ENCODE data around the gene E2F4. TPM values are rescaled to one million over a fixed set of nuclear protein-coding genes. Genes with fewer than 3 reads are reported as not detected.
A peak's percentile ranks its signal among the peaks of the same experiment; 100 is the strongest.

The E2F4 gene
- total RNA-seq, 1 donor from 2014 or later: 32.4 TPM

GRCh38 chr16:67238806-67239470 is 47.0 kb downstream of the E2F4 start:
- H3K27ac ChIP-seq (ENCODE audit: low read depth, low read length): peak overlapping the region; percentile 98
- H3K9ac ChIP-seq (ENCODE audit: low read depth in 1 of 3, low read length in 3 of 3): peak overlapping the region; percentile 34 to 79 (median 38)
- peaks cover 50 to 55% (median 50%) of the 10 kb centered on the region in 3 donors for H3K36me3 ChIP-seq (ENCODE audit: control insufficient read depth in 3 of 3, insufficient read depth in 3 of 3, low read length in 3 of 3)
- H3K4me3 ChIP-seq (ENCODE audit: low read length in 3 of 3): peak overlapping the region in 1 of 3 donors; percentile 13
- no peaks in the 10 kb centered on the region for H3K27me3 ChIP-seq (ENCODE audit: control insufficient read depth in 3 of 3, insufficient read depth in 3 of 3, low read length in 3 of 3)
- H3K4me1 ChIP-seq (ENCODE audit: control insufficient read depth in 3 of 3, insufficient read depth in 3 of 3, low read length in 3 of 3): peaks cover 58 to 66% (median 61%) of the 10 kb centered on the region in 3 donors
- no peaks in the 10 kb centered on the region for H3K9me3 ChIP-seq (ENCODE audit: control insufficient read depth in 3 of 3, low read length in 3 of 3)

GRCh38 chr16:67240506-67240905 is 48.6 kb downstream of the E2F4 start:
- H3K27ac ChIP-seq (ENCODE audit: low read depth, low read length): peak overlapping the region; percentile 98
- H3K9me3 ChIP-seq (ENCODE audit: control insufficient read depth in 3 of 3, low read length in 3 of 3): no peaks in the 10 kb centered on the region
- peaks cover 37 to 40% (median 37%) of the 10 kb centered on the region in 3 donors for H3K36me3 ChIP-seq (ENCODE audit: control insufficient read depth in 3 of 3, insufficient read depth in 3 of 3, low read length in 3 of 3)
- peak overlapping the region; percentile 13 to 45 (median 40) for H3K4me3 ChIP-seq (ENCODE audit: low read length in 3 of 3)
- H3K9ac ChIP-seq (ENCODE audit: low read depth in 1 of 3, low read length in 3 of 3): peak overlapping the region; percentile 4 to 79 (median 70)
- H3K4me1 ChIP-seq (ENCODE audit: control insufficient read depth in 3 of 3, insufficient read depth in 3 of 3, low read length in 3 of 3): peaks cover 74 to 82% (median 76%) of the 10 kb centered on the region in 3 donors
- no peaks in the 10 kb centered on the region for H3K27me3 ChIP-seq (ENCODE audit: control insufficient read depth in 3 of 3, insufficient read depth in 3 of 3, low read length in 3 of 3)

GRCh38 chr16:67241008-67241900 is 49.3 kb downstream of the E2F4 start:
- Histone ChIP-seq H3K36me3 (ENCODE audit: control insufficient read depth in 3 of 3, insufficient read depth in 3 of 3, low read length in 3 of 3) (peaks cover 30 to 32% (median 30%) of the 10 kb centered on the region in 3 donors), H3K27me3 (ENCODE audit: control insufficient read depth in 3 of 3, insufficient read depth in 3 of 3, low read length in 3 of 3) (no peaks in the 10 kb centered on the region), H3K4me3 (ENCODE audit: low read length in 3 of 3) (peak overlapping the region; percentile 33 to 52 (median 34)), H3K4me1 (ENCODE audit: control insufficient read depth in 3 of 3, insufficient read depth in 3 of 3, low read length in 3 of 3) (peaks cover 79 to 83% (median 80%) of the 10 kb centered on the region in 3 donors), H3K27ac (ENCODE audit: low read depth, low read length) (peak overlapping the region; percentile 98), H3K9me3 (ENCODE audit: control insufficient read depth in 3 of 3, low read length in 3 of 3) (no peaks in the 10 kb centered on the region), H3K9ac (ENCODE audit: low read depth in 1 of 3, low read length in 3 of 3) (peak overlapping the region; percentile 59 to 84 (median 69))

- H3K4me3 ChIP-seq (ENCODE audit: low read length in 3 of 3): peak overlapping the region in 2 of 3 donors; percentile 34 to 49
- peaks cover 22 to 24% (median 23%) of the 10 kb centered on the region in 3 donors for H3K36me3 ChIP-seq (ENCODE audit: control insufficient read depth in 3 of 3, insufficient read depth in 3 of 3, low read length in 3 of 3)
- peaks cover 79 to 81% (median 80%) of the 10 kb centered on the region in 3 donors for H3K4me1 ChIP-seq (ENCODE audit: control insufficient read depth in 3 of 3, insufficient read depth in 3 of 3, low read length in 3 of 3)
- H3K27ac ChIP-seq (ENCODE audit: low read depth, low read length): peak overlapping the region; percentile 98
- H3K27me3 ChIP-seq (ENCODE audit: control insufficient read depth in 3 of 3, insufficient read depth in 3 of 3, low read length in 3 of 3): no peaks in the 10 kb centered on the region
- H3K9me3 ChIP-seq (ENCODE audit: control insufficient read depth in 3 of 3, low read length in 3 of 3): no peaks in the 10 kb centered on the region
- H3K9ac ChIP-seq (ENCODE audit: low read depth in 1 of 3, low read length in 3 of 3): peak overlapping the region; percentile 57 to 84 (median 62)
These were observed 50.3 kb downstream of the E2F4 start for GRCh38 chr16:67242138-67242730.

- Histone ChIP-seq H3K9me3 (ENCODE audit: control insufficient read depth in 3 of 3, low read length in 3 of 3) (no peaks in the 10 kb centered on the region), H3K4me1 (ENCODE audit: control insufficient read depth in 3 of 3, insufficient read depth in 3 of 3, low read length in 3 of 3) (peaks cover 81 to 82% (median 82%) of the 10 kb centered on the region in 3 donors), H3K27ac (ENCODE audit: low read depth, low read length) (peak overlapping the region; percentile 99), H3K4me3 (ENCODE audit: low read length in 3 of 3) (peak overlapping the region; percentile 42 to 91 (median 48)), H3K36me3 (ENCODE audit: control insufficient read depth in 3 of 3, insufficient read depth in 3 of 3, low read length in 3 of 3) (peaks cover 9 to 12% (median 12%) of the 10 kb centered on the region in 3 donors), H3K9ac (ENCODE audit: low read depth in 1 of 3, low read length in 3 of 3) (peak overlapping the region; percentile 76 to 99 (median 98)), H3K27me3 (ENCODE audit: control insufficient read depth in 3 of 3, insufficient read depth in 3 of 3, low read length in 3 of 3) (no peaks in the 10 kb centered on the region)
These were observed 51.5 kb downstream of the E2F4 start for GRCh38 chr16:67243481-67243880.

- H3K9ac ChIP-seq (ENCODE audit: low read depth in 1 of 3, low read length in 3 of 3): peak overlapping the region; percentile 98 to 99 (median 99)
- no peaks in the 10 kb centered on the region for H3K9me3 ChIP-seq (ENCODE audit: control insufficient read depth in 3 of 3, low read length in 3 of 3)
- peaks cover 77 to 79% (median 79%) of the 10 kb centered on the region in 3 donors for H3K4me1 ChIP-seq (ENCODE audit: control insufficient read depth in 3 of 3, insufficient read depth in 3 of 3, low read length in 3 of 3)
- peak overlapping the region; percentile 99 for H3K27ac ChIP-seq (ENCODE audit: low read depth, low read length)
- peaks cover 0 to 4% (median 0%) of the 10 kb centered on the region in 3 donors for H3K27me3 ChIP-seq (ENCODE audit: control insufficient read depth in 3 of 3, insufficient read depth in 3 of 3, low read length in 3 of 3)
- H3K4me3 ChIP-seq (ENCODE audit: low read length in 3 of 3): peak overlapping the region; percentile 74 to 91 (median 86)
- H3K36me3 ChIP-seq (ENCODE audit: control insufficient read depth in 3 of 3, insufficient read depth in 3 of 3, low read length in 3 of 3): peaks cover 0 to 2% (median under 1%) of the 10 kb centered on the region in 3 donors
These were observed 52.6 kb downstream of the E2F4 start for GRCh38 chr16:67244387-67245185.

- H3K27me3 ChIP-seq (ENCODE audit: control insufficient read depth in 3 of 3, insufficient read depth in 3 of 3, low read length in 3 of 3): peaks cover 0 to 4% (median 0%) of the 10 kb centered on the region in 3 donors
- peaks cover 74 to 79% (median 77%) of the 10 kb centered on the region in 3 donors for H3K4me1 ChIP-seq (ENCODE audit: control insufficient read depth in 3 of 3, insufficient read depth in 3 of 3, low read length in 3 of 3)
- H3K27ac ChIP-seq (ENCODE audit: low read depth, low read length): peak overlapping the region; percentile 99
- no peaks in the 10 kb centered on the region for H3K9me3 ChIP-seq (ENCODE audit: control insufficient read depth in 3 of 3, low read length in 3 of 3)
- H3K36me3 ChIP-seq (ENCODE audit: control insufficient read depth in 3 of 3, insufficient read depth in 3 of 3, low read length in 3 of 3): no peaks in the 10 kb centered on the region
- peak overlapping the region; percentile 74 to 91 (median 86) for H3K4me3 ChIP-seq (ENCODE audit: low read length in 3 of 3)
- H3K9ac ChIP-seq (ENCODE audit: low read depth in 1 of 3, low read length in 3 of 3): peak overlapping the region; percentile 98 to 99 (median 99)
These were observed 53.2 kb downstream of the E2F4 start for GRCh38 chr16:67245186-67245585.

- H3K4me3 ChIP-seq (ENCODE audit: low read length in 3 of 3): peak overlapping the region; percentile 83 to 91 (median 86)
- H3K27ac ChIP-seq (ENCODE audit: low read depth, low read length): peak overlapping the region; percentile 99
- peaks cover 0 to 4% (median 0%) of the 10 kb centered on the region in 3 donors for H3K27me3 ChIP-seq (ENCODE audit: control insufficient read depth in 3 of 3, insufficient read depth in 3 of 3, low read length in 3 of 3)
- H3K4me1 ChIP-seq (ENCODE audit: control insufficient read depth in 3 of 3, insufficient read depth in 3 of 3, low read length in 3 of 3): peaks cover 69 to 74% (median 72%) of the 10 kb centered on the region in 3 donors
- H3K9me3 ChIP-seq (ENCODE audit: control insufficient read depth in 3 of 3, low read length in 3 of 3): no peaks in the 10 kb centered on the region
- H3K9ac ChIP-seq (ENCODE audit: low read depth in 1 of 3, low read length in 3 of 3): peak overlapping the region; percentile 98 to 99 (median 99)
- H3K36me3 ChIP-seq (ENCODE audit: control insufficient read depth in 3 of 3, insufficient read depth in 3 of 3, low read length in 3 of 3): no peaks in the 10 kb centered on the region
These were observed 53.7 kb downstream of the E2F4 start for GRCh38 chr16:67245674-67246080.

Data from skeletal muscle tissue (tissue), 4 donors.